Amniotic stem cell (primary cell): ENCODE measurements around the gene NCS1.

ENCODE experiments used
- DNase-seq: peaks from one replicate; lab custom pipeline; 2025; lab: John Stamatoyannopoulos, UW

Gene NCS1

GRCh38 chr9:130195638-130196037 lies 23.4 kb downstream of the NCS1 start:
- DNase-seq, result no peak

- DNase-seq, result no peak
Observed at GRCh38 chr9:130196643-130197042, 24.4 kb downstream of the NCS1 start.

DNA sequence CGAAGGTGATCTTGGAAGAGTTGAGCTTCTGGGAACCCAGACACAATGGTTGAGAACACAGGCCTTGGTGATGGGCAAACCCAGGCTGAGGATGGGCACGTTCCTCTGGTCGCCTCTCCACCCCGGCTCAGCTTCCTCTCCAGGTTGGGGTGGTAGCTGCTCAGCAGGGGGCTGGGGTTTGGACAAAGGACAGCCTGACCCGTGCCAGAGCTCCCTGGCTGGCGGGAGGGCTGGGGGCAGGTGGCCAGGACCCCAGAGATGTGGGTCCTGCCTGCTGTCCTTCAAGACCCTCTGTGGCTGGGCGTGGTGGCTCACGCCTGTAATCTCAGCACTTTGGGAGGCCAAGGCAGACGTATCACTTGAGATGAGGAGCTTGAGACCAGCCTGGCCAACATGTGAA lies 25.2 kb downstream of the NCS1 start:
- DNase-seq, result no peak

DNA sequence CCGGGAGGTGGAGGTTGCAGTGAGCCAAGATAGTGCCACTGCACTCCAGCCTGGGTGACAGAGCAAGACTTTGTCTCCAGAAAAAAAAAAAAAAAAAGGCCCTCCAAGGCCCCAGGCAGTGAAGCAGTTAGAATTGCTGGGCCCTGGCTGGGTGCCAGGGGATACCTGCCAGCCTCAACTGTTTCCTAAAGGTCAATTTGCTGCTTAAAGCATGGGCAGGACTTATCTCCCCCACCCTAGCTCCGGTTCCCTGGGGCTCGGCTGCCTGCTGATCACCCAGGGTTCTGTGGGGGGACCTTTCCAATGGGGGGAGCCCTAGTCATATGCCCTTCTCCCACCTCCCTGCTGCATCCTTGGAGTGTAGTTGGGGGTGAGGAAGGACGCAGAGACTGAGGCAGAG lies 25.7 kb downstream of the NCS1 start:
- no peak for DNase-seq

GRCh38 chr9:130198501-130199179 lies 26.4 kb downstream of the NCS1 start:
- DNase-seq, result no peak

GRCh38 chr9:130199605-130200004 lies 27.4 kb downstream of the NCS1 start:
- DNase-seq, result no peak

- no peak for DNase-seq
Observed at GRCh38 chr9:130200038-130200849, 28.0 kb downstream of the NCS1 start.

GRCh38 chr9:130201399-130201873 lies 29.2 kb downstream of the NCS1 start:
- no peak for DNase-seq

GRCh38 chr9:130201974-130202373 lies 29.8 kb downstream of the NCS1 start:
- no peak for DNase-seq

DNA sequence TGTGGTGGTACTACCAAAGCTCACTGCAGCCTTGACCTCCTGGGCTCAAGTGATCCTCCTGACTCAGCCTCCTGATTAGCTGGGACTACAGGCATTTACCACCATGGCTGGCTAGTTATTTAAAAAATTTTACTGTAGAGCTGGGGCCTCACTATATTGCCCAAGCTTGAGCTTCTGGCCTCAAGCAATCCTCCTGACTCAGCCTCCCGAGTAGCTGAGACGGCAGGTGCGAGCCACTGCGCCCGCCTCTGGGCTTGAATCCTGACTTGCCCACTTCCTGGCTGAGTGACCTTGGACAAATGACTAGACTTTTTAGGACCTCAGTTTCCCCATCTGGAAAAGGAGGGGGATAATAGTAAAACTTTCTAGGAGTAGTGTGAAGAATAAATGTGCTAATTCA lies 32.1 kb downstream of the NCS1 start:
- no peak for DNase-seq

DNA sequence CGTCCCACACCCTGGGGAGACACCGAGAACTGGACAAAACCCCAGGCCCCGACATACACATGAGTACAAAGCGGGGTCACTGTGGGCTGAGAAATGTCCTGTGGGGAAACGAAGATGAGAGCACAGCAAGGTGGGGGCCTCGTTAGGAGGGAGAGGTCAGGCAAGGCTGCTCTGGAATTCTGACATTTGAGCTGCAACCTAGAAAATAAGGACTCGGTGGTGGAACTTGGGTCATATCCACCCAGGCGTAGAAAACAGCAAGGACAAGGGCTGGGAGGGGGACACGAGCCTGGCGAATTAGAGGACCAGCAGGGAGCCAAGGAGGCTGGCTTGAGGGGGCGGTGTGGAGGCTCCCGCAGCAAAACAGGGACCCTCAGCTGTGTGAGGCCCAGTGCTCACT lies 32.8 kb downstream of the NCS1 start:
- DNase-seq, result no peak

DNA sequence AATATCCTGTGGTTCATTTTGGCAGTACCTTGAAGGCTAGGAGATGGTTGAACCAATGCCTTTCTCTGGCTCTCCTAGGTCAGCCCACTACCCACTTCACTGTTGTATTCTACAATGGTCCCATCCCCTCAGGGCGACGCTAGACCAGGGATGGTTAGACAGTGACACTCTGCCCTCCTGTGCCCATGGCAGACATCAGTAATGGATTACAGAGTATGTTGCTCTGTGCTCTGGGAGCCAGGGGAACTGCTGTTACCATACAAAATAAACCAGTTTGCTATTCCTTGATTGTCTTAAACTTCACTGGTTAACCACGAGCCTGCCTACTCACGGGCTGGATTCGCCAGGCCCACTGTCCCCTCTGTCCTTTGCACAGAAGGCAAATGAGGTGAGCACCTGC lies 33.7 kb downstream of the NCS1 start:
- no peak for DNase-seq

DNA sequence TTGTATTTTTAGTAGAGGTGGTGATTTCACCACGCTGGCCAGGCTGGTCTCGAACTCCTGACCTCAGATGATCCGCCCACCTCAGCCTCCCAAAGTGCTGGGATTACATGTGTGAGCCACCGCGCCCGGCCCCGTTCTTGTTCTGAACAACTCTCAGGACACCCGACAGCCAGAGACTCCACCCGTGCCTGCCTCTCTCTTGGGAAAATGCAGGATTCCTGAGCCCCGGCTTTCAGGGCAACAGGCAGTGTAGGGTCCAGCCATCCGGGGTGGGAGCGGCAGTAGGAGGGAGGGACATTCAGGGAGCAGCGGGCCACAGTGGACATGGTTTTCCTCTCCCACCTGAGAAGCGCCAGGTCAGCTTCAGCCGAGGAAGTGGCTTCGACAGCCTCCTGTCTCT lies 34.4 kb downstream of the NCS1 start:
- no peak for DNase-seq

- no peak for DNase-seq
Observed at GRCh38 chr9:130207241-130207992, 35.2 kb downstream of the NCS1 start.

DNA sequence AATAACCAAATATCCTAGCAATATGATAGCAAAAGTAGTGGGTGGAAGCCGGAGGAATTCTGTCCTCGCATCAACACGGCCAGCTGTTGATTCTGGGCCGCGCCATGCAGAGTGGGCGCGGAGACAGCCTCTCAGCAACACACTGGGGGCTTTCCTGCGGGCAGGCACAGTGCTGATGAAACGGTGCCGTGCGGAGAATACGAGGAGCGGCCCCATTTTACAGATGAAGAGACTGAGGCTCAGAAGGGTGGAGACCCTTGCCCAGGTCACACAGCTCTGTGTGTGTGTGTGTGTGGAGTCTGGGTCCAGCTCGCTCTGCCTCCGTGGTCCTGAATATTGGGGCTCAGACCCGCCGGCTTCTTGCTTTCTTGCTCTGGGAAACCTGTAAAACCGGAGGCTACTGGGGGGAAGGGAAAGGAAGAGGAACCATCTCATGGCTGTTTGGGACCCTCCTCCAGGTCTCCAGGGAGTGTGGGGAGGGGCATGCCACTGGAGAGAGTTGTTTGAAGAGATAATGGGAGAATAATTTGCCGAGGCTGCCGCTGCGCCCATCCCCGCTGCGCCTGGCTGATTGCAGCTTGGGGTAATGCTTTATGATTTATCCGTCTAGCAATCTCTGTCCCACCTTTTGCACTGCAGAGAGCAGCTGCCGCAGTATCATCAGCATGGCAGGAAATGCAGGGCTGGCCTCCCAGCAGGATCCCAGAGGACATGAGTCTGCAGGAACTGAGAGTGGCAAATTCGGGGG lies 36.6 kb downstream of the NCS1 start:
- no peak for DNase-seq

GRCh38 chr9:130209422-130209821 lies 37.2 kb downstream of the NCS1 start:
- DNase-seq, result no peak

DNA sequence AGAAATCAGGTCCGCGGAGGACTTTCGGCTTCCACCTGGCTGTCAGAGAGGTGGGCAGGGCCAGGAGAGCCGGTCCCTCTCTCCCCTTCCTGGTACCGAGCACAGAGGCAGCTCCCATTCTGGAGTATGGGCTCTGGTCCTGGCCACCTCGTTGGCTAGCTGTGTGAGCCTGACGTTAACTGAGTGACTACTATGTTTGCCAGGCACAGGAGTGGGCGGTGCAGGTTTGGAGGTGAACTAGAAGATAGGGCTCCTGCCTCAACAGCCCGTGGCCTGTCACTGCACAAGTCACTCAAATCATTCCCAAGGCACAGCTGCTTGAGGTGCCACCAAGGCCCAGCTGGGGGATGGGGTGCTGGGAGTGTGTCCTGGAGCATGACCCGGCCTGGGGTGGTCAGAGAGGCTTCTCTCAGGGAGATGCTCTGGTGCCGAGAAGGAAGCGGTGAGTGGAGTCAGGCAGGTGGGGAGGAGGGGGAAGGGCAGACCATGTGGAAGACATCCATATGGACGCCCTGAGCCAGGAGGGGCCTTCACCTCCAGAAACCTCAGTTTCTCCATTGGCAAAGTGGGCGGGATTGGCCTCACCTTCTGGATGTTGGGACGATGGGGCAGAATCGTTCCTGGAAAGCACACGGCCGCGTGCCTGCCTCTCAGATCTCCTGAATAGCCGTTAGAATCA lies 39.5 kb downstream of the NCS1 start:
- no peak for DNase-seq

DNA sequence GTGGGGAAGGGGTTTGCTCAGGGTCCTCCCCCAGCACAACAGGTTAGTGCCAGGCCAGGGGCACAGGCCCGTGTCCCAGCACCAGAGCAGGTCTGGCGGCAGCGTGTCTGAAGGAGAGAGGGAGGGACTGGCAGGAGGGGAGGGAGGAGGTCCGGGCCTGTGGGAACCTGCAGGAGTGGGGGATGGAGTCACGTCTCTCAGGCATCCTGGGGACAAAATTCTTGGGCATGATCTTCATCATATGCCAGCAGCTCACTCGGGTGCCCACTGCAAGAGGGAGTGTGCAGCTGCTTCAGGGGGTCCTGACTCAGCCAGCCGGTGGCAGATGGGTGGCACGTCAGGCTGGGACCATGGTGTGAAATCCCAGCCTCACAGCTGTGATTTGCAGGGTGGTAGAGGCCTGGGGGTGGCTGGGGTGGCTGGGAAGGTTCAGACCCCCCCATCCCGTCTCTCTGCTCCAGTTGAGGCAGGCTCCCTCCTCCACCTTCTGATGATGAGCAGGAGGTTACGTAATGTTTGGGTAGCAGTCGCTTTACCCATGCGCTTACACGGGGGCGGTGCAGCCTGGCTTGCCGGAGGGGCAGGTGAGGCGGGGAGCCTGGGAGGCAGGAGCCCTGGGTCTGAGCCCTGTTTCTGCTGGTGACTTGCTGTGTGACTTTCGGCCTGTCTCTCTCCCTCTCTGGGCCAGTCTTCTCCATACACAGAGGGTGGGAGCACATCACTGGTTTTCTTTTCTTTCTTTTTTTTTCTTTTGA lies 40.5 kb downstream of the NCS1 start:
- DNase-seq, result no peak

DNA sequence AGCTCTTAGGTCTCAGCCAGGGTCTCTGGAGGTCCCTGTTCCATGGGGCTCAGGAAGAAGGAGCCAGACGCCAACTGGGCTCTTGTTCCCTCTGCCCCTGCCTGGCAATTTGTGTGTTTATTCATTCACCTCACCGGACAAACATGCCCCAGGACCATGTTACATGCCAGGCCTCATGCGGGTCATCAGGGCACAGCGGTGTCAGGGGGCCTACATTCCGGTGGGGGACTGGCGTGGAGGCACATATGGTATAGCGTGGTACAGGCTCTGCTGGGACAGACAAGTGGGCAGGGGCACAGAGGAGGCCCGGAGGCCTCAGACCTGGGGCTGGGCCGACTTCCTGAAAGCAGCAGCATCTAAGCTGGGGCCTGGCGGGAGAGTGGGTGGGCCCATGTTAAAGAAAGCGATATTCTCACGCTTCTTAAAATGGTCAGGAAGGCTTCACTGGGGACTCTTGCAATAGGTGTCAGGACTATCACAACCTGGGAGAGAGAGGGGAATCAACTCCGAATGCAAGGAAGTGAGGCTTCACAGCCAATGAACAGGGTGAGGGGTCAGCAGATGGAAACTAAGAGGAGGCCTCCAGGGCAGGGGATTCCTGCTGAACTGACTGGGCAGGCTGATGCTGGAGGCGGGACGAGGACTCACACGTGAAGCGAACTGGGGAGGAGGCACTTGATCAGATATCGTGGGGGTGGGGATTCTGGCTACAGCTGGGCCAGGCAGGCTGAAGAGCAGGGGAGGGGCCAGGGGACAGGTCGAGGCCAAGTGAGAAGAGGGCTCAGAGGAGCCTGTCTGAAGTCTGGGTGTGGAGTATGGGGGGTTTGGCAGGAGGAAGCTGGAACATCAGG lies 41.9 kb downstream of the NCS1 start:
- DNase-seq, result no peak
